A673 (cell line): Measurements from ENCODE around the gene ZNF322.

Source experiments
- CTCF ChIP-seq: fragments of 300-800, 200-600 bp; sonication (generic); conservative IDR thresholded peaks from 2 replicates; pipeline ENCODE4 v1.5.1; 2017; ENCODE audit warnings: low read depth, mild to moderate bottlenecking, antibody characterized with exemption, low read length, moderate library complexity, mixed read lengths
- EZH2 ChIP-seq: fragments of 200-600 bp; sonication (generic); IDR thresholded peaks from 2 replicates; pipeline ENCODE4 v1.6.1; 2017; ENCODE audit warnings: borderline replicate concordance, low read depth, mild to moderate bottlenecking, mixed read lengths, antibody characterized with exemption, low read length; ENCODE audit not compliant: poor library complexity, severe bottlenecking

- TF ChIP-seq CTCF (no peak), EZH2 (no peak)
Measured at GRCh38 chr6:26597389-26597766, 62.2 kb downstream of the ZNF322 start.
